Stimulated activated CD8-positive, alpha-beta memory T cell treated with anti-CD3 and anti-CD28 coated beads, Interleukin-15, amount 100 ng/mL, for 48 hours (primary cell): Measurements from ENCODE around the gene AIRE.
"Not testable (repeated sequence)": the region's sequence is repeated elsewhere in the genome, so short reads cannot be mapped to it uniquely, and the experiment has no call there.

Source experiments
- DNase-seq, 2 donors: peaks; one replicate each; pipeline ENCODE4 v3.0.0-alpha.2; 2020; ENCODE audit warnings: low read depth in 2 of 2

The AIRE gene

GRCh38 chr21:44267655-44268142 lies 18.0 kb upstream of the AIRE start:
- DNase-seq = no peak

GRCh38 chr21:44269090-44269489 lies 16.6 kb upstream of the AIRE start:
- no peak for DNase-seq

GRCh38 chr21:44271558-44272283 lies 14.0 kb upstream of the AIRE start:
- DNase-seq = no peak

GRCh38 chr21:44272284-44272858 lies 13.3 kb upstream of the AIRE start:
- no peak for DNase-seq

GRCh38 chr21:44273046-44273445 lies 12.6 kb upstream of the AIRE start:
- no peak for DNase-seq

GRCh38 chr21:44275041-44275440 lies 10.6 kb upstream of the AIRE start:
- no peak for DNase-seq

- no peak for DNase-seq
These were observed 6.1 kb upstream of the AIRE start for GRCh38 chr21:44279354-44280260.

- no peak for DNase-seq
These were observed 3.9 kb upstream of the AIRE start for GRCh38 chr21:44281801-44282200.

- DNase-seq = no peak
These were observed 3.3 kb upstream of the AIRE start for GRCh38 chr21:44282370-44282769.

GRCh38 chr21:44283211-44283785 lies 2.4 kb upstream of the AIRE start:
- DNase-seq = not testable (repeated sequence)

- DNase-seq = no peak
These were observed 1.7 kb upstream of the AIRE start for GRCh38 chr21:44283948-44284347.

- no peak for DNase-seq
These were observed 525 bp downstream of the AIRE start for GRCh38 chr21:44286086-44286715.

- no peak for DNase-seq
These were observed 1.3 kb downstream of the AIRE start for GRCh38 chr21:44286716-44287632.

- no peak for DNase-seq
These were observed 2.8 kb downstream of the AIRE start for GRCh38 chr21:44288251-44289110.

- no peak for DNase-seq
These were observed 3.8 kb downstream of the AIRE start for GRCh38 chr21:44289381-44290010.

- no peak for DNase-seq
These were observed 4.8 kb downstream of the AIRE start for GRCh38 chr21:44290327-44291077.

- no peak for DNase-seq
These were observed 5.6 kb downstream of the AIRE start for GRCh38 chr21:44291078-44291935.
